Activated CD8-positive, alpha-beta memory T cell treated with anti-CD3 and anti-CD28 coated beads, Interleukin-2, amount 50 U/mL, for 1 hour (primary cell): ENCODE results near the gene SFMBT2.
"Not testable (repeated sequence)": the region's sequence is repeated elsewhere in the genome, so short reads cannot be mapped to it uniquely, and the experiment has no call there.

ENCODE experiments used
- DNase-seq: peaks from one replicate; pipeline ENCODE4 v3.0.0-alpha.2; 2020; ENCODE audit errors: extremely low read depth

SFMBT2 gene

DNA sequence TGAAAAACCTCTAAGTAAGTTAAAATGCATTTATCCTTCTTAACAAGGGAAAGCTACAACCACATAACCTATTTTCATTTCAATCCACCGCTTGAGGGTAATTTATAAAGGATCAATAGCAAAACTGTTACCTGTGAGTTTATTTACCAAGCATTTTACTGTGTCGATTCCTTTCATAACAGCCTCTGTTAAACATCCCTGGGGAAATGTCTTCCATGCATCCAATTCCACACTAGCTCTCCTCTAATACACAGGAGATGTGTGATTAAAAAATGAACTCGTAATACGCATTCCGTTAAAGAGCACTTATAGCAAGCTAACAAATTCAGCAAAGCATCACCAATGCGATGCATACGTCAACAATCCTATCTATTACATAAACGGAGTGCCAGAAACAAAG is 185.7 kb downstream of the SFMBT2 start:
- DNase-seq: no peak

DNA sequence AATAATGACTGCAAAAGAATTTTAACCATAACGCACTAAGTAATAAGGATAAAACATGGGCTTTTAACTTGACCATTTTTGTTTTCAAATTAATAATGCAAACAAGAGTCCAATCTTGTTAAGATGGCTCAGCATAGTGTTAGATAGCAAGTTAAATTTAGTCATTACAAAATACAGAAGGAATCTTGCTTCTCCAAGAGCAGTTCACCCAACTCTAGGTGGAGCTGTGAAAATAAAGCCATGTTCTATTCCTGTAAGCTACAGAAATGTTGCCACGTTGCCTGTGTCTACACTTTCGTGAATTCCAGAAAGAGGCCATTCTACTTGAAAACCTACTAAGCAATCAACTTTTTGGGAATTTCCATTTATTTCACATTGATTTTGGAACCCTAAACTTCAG is 191.9 kb downstream of the SFMBT2 start:
- no peak for DNase-seq

DNA sequence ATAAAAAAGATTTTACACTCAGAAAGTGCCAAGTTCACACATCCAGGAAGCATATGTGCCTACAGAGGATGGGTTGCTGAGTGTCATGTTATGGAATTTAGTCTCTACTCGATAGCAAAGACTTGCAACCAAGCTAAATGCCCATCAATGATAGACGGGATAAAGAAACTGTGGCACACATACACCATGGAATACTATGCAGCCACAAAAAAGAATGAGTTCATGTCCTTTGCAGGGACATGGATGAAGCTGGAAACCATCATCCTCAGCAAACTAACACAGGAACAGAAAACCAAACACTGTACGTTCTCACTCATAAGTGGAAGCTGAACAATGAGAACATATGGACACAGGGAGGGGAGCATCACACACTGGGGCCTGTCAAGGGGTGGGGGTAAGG is 198.1 kb downstream of the SFMBT2 start:
- not testable (repeated sequence) for DNase-seq

DNA sequence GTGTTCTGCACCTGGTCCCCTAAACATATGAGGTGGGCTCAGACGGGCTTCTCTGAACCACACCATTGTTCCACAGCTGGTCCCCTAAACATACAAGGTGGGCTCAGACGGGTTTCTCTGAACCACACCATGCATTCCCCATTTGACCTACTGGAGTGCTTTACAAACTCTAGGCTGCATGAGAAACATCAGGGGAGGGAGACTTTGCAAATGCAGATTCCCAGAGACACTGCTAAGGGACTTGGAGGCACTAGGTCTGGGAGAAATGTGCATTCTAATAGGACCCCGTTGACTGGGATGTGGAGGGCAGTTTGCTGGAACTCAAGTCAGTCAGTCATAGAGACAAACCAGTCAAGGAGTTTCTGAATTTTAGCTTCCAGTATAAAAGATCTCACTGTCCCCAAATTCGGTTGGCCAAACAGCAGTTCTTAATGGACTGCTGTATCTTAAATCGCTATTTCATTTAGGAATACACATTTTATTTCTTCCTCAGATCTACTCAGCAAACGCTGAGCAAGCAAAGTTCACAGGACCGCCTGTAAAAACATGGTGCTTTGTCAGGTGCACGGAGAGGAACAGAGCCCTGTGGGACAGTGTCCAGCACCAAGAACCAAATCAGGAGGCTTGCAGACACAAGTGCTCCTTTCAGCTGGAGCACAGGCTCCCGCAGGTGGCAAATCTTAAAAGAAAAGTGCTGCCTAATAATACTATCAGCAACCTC is 198.8 kb downstream of the SFMBT2 start:
- DNase-seq: no peak

DNA sequence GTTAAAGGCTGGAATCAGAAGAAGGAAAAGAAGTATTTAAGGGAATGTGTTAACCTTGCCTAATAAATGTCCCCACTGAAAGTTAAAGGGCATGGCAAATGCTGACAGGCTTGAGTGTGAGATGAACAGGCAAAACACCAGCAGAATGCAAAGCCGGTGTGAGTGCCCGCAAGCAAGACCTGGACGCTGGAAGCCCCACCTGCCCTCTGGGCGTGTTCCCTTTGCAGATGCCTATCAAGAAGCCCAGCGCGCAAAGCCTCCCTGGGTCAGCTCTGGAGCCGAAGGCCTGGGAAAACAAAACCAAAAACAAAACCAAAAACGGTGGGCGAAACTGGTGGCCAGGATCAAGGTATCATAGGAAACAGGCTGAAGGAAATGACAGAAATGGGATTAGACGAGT is 200.3 kb downstream of the SFMBT2 start:
- DNase-seq: no peak

DNA sequence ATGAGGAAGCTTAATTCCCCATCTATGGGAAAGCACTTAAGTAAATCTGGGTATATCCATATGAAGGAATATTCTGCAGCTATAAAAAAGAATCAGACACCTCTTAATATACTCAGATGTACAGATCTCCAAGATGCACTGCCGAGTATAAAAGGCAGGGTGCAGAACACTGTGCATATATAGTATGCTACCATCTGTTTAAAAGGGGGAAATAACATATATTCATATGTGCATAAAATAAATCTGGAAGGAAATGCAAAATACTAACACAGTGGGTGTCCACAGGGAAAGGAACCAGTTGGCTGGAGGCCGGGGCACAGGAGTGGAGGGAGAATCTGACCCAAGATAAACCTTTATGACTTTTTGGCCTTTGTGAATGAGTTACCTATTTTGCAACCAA is 201.4 kb downstream of the SFMBT2 start:
- no peak for DNase-seq

DNA sequence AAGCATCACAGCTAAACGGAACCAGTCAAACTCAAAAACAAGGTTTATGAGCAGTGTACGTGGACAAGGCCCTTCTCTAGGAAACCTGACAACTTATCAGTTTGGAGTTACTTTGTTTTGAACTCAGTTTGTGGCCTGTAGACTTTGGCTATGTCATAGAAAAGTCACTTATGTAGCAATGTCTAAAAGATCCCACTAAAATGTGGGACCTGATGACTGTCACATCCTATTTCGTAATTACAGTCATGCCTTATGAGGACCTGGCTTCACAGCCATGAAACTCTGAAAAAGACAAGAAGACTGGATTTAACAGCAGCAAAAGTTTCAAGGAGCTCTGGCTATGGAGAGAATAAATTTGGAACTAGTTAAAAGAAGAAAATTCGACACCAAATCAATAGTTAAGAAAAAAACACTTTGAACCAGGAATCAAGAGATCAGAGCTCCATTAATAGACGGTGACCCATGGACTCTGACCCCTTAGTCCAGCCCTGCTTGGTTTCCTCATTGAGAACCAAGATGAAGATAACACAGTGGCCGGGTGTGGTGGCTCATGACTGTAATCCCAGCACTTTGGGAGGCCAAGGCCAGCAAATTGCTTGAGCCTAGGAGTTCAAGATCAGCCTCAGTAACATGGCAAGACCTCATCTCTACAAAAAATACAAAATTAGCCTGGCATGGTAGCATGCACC is 204.3 kb downstream of the SFMBT2 start:
- DNase-seq: no peak

DNA sequence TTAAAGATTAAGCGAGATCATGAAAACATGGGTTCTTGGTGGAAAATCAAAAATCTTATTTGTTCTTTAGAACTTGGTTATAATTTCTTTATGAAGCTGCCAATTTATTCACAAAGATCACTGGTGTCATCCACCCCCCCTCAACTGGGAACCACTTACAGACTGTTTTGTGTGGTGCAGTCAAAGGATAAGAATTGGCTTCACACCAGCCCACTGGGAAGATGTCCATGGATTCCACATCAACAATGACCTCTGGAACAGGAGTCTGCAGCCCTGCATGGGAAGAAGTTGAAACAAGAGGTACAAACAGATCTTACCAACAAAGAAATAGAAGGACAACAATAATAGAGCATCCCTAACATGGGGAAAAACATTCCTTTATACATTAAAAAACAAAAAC is 205.2 kb downstream of the SFMBT2 start:
- no peak for DNase-seq

DNA sequence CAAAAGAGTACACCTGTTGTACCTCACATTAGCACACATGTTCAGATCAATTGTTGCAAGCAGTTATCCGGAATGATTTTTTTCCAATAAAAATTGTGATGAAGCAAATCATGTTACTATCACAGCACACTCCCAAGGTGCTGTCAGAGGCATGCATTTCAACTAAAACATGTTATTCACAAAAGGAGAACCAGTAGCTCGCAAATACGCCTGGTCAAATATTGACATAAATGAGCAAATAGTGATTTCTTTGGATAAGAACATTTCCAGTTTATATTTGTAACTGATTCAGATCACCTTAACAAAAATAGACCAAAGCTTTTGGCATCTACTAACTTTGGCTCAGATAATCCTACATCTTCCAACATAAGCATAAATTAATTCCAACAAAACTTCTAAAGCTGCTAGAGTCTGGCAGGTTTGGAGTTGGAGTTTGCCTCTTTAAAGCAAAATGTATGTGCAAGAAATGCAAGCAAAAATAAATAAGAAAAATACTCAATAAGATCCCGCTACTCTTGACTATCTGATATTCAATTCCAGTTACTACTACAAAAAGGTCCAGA is 208.0 kb downstream of the SFMBT2 start:
- DNase-seq: no peak

DNA sequence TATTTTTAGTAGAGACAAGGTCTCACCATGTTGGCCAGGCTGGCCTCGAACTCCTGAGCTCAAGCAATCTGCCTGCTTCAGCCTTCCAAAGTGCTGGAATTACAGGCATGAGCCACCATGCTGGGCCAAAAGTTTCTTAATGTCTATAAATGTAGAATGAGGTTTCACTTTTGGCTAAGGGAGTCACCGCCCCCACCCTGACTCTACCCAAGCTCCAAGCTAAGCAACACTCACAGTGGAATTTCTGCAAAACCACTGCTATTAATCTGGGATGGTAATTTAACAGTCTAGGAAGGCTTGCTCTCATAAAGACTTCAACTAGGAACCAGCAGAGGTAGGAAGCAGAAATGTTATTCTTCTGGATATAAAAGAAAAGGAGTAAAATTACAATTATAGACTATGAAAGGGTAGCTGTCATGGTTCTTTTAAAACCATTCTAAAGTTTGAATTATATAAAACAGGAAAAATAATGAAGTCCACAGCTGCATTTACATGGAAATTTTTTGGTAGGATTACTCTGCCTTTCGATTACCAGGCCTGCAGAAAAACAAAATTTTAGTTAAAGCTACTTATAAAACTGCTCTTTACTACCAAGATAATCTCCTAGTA is 211.6 kb downstream of the SFMBT2 start:
- DNase-seq: no peak

DNA sequence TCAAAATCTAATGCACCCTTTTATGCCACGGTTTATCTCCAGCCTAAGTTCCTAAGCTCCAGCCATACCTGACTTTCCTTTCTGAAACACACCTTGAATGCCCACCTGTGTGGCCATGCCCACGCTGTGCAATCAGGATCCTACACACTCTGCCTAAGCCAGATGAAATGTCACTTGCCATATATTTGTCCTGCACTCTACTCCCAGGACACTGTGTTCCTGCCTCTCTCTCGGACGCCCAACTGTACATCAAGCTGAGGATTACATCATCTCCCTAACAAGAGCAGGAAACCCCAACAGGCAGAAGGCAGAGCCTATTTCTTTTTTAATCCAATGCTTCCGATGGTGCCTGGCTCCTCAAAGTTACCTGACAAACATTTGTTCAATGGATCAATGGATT is 214.6 kb downstream of the SFMBT2 start:
- DNase-seq: no peak

DNA sequence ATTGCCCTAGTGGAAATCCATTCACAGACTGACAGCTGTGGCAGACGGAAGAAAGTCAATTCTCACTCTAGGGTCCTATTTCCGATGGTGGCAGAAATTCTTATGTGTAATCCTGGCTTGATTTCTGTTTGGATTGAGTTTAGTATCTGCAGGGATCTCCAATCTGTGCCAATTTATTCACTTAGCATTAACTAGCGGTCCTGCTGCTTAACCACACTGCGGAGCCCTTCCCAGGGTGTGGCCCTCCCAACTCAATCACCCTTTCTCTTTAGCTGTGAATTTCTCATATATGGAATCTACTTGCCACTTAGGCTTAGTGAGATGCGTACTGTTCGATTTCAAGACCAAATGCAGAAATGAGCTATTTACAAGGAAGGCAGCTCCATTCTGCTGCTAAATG is 215.7 kb downstream of the SFMBT2 start:
- no peak for DNase-seq

DNA sequence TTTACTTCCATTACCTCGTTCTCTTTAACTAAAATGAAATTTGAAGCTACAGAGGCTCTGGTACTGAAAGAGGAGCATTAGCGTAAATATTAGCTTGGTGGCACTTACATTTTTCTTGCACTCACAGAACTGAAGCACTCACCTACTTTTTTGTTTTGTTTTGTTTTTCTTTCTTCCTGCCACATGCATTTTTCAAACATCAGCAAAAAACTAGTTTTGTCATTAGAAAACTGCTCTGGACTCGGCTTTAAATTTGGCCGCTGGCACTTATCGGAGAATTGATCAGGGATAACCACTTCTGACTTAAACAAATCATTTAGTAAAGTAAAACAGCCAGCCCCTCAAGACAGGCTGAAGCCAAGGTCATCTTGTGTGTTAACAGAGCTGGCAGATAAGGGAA is 216.3 kb downstream of the SFMBT2 start:
- no peak for DNase-seq

DNA sequence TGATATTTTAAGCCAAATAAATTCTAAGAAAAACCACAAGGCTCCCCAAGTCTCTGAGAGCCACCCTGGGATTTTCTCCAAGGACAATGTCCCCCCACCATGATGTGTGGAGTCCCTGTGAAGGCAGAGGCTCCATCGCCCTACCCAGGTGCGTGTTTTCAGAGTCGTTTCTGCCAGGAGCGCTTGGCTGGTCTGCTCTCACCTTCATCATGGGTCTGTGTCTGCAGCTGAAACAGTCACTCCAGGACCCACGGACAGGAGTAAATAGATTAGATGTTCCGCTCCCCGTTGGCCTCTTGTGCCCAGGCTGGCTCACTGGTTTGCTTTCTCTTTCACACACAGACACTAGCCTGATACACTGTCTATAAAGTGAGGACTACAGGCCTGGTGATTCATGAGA is 217.5 kb downstream of the SFMBT2 start:
- peak; percentile 4 for DNase-seq

DNA sequence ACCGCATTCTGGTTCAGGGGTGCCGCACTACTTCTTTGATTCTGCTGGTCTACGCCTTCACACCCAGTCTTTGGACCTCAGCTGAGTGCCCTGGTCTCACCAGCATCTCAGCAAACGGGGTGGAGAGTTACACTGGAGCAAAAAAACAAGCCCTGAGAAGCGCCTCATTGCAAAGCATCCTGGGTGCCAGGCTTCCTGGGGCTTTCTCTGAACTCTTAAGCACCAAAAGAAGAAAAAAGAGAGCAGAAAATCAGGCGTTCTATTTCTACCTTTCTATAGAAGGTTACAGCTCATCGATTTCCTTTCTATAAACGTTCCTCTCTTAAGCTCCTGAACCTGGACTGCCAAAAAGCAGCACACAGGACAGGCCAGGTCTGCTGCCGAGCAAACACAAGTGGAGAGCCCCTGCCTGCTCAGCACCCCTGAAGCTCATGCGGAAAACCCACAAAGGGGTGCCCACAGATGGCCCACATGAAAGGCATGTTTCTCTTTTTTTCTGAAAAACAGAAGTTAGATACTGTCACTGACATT is 217.9 kb downstream of the SFMBT2 start:
- DNase-seq: peak; percentile 56

DNA sequence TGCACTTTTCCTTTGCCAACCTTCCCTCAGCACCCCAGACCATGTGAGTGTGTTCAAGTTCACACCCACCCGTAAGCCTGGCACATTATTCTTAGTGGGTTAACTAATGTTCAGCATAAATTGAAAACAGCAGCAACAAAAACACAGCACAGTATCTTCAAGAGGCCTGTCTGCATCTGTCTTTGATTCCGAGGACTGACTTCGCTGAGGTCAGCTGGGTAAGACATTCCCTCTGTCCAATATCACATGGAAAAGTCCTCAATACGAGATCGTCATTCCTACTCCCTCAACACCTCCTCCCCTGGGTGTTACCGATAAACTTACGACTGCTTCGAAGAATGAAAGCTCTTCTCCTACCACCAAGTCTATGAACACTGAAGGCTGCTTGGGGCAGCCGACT is 218.8 kb downstream of the SFMBT2 start:
- DNase-seq: no peak

DNA sequence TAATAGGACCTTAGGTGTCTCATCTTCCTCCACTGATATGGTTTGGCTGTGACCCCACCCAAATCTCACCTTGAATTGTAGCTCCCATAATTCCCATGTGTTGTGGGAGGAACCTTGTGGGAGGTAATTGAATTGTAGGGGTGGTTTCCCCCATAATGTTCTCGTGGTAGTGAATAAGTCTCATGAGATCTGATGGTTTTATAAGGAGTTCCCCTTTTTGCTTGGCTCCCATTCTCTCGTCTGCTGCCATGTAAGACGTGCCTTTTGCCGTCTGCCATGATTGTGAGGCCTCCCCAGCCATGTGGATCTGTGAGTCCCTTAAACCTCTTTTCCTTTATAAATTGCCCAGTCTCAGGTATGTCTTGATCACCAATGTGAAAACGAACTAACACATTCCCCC is 220.1 kb downstream of the SFMBT2 start:
- DNase-seq: not testable (repeated sequence)

DNA sequence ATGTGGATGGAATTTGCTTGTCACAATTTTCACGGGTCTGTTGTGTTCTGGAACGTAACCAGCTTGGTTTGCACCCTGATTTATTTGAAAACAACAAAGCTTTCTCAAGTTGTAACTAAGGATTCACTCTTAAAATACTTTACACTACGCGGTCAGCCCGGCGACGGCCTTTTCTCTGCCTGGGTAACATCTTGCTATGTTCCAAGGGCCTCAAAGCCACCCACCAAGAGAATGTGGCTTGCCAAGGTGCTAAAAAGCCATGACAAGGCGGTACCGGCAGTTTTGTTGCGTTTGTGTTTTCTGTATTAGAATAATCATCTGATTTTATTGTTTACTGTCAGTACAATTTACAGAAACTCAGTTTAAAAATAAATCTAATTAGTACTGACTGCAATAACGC is 220.9 kb downstream of the SFMBT2 start:
- DNase-seq: no peak

DNA sequence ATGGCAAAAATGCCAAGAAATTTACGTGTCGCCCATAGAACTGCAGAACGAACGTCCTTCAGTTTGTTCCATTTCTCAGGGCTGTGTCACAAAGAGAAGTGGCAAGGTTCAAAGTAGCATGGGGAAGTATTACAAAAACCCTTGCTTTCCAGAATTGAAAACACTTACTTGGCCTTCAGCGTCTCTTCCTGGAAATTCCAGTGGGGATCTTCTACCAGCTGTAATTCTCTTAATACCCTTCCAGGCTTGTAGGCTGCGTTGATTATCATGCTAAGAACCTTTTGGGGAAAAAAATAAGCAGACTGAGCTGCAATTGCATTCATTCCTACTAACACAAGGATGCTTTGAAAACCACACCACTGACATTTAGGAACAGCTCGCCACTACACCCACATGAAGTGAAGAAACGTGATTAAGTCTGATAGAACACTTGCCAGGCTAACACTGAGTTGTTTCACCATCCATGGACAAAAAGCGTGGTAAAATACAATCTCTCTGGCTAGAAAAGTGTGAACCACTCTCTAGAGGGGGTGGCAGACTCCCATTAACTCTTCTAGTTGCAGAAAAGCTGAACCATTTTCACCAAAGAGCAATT is 222.3 kb downstream of the SFMBT2 start:
- DNase-seq: no peak

DNA sequence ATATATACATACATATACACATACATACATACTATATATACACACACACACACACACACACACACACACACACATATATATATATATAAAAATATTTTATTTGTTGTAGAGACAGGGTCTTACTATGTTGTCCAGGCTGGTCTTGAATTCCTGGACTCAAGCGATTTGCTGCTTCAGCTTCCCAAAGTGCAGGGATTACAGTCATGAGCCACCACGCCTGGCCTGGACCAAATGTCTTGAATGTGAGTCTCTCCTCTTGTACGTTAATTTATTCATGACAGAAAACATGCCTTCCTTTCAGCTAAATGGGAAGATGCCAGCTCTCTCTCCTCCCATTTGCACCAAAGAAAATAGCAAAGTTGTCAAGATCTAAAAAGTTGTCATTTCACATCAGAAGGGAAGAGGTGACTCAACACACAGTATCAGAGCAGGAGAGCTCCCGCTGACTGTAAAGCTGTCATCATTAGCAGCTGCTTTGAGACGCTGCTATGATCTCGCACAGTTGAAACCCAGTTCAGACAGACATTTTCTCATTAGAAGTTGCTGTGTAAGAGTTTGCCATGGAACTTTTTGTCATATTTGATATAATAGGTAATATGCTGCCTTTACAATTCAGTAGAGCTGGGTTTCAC is 224.3 kb downstream of the SFMBT2 start:
- DNase-seq: no peak

DNA sequence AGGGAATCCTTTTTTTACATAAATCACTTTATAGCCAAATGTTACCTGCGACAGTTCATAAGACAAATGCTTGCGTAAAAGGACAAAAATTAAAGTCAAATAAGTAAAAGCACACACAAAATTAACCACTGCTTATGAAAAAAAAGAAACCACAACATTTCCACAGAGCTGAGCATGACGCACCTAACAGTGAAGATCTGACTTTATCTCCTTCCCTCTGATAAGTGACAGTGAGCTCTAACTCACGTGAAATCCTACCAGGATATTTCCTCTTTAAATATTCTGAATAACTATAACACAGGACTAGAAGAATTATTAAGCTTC is 225.5 kb downstream of the SFMBT2 start:
- no peak for DNase-seq
